Esophagus squamous epithelium (tissue), 5 donors: ENCODE measurements around the gene SMPD2. TPM values are rescaled to one million over a fixed set of nuclear protein-coding genes. Genes with fewer than 3 reads are reported as not detected.
A peak's percentile ranks its signal among the peaks of the same experiment; 100 is the strongest.
"Not testable (repeated sequence)": the region's sequence is repeated elsewhere in the genome, so short reads cannot be mapped to it uniquely, and the experiment has no call there.

Experiments
- DNase-seq: peaks from one replicate; lab custom pipeline; 2025; lab: John Stamatoyannopoulos, UW
- H3K27ac ChIP-seq, 4 donors: fragments of 200-600 bp; sonication (generic); one replicate each; pipeline ENCODE4 v1.5.1; 2016 to 2019; ENCODE audit warnings: mild to moderate bottlenecking in 1 of 4
- H3K27me3 ChIP-seq, 4 donors: fragments of 200-600 bp; sonication (generic); 1 replicate in 3 of 4; 2 replicates in 1 of 4; pipeline versions ENCODE4 v1.5.1 to v1.6.0; 2017 to 2021; ENCODE audit warnings: antibody characterized with exemption in 1 of 4
- H3K36me3 ChIP-seq, 3 donors: fragments of 200-600 bp; sonication (generic); one replicate each; pipeline ENCODE4 v1.5.1; 2016 to 2019
- H3K4me1 ChIP-seq, 3 donors: fragments of 200-600 bp; sonication (generic); one replicate each; pipeline ENCODE4 v1.5.1; 2017 to 2019
- H3K4me3 ChIP-seq, 4 donors: fragments of 200-600 bp; sonication (generic); 1 replicate in 3 of 4; 2 replicates in 1 of 4; pipeline ENCODE4 v1.5.1; 2016 to 2019; ENCODE audit warnings: mild to moderate bottlenecking in 2 of 4, moderate library complexity in 1 of 4
- H3K9me3 ChIP-seq, 3 donors: fragments of 200-600 bp; sonication (generic); one replicate each; pipeline ENCODE4 v1.5.1; 2016 to 2019
- CTCF ChIP-seq, 6 experiments: fragments of 450-650 bp in 4 of 6; fragments of 200-600 bp in 2 of 6; sonication (generic) in 2 of 6; IDR thresholded peaks; one replicate each; pipeline ENCODE4 v1.5.1; 2016 to 2019; ENCODE audit warnings: antibody characterized with exemption in 6 of 6, mild to moderate bottlenecking in 4 of 6, moderate library complexity in 4 of 6
- POLR2A ChIP-seq, 4 donors: fragments of 450-650 bp; IDR thresholded peaks; one replicate each; pipeline ENCODE4 v1.6.1; 2017; ENCODE audit warnings: antibody characterized with exemption in 4 of 4, mild to moderate bottlenecking in 4 of 4, moderate library complexity in 3 of 4
- WGBS, 2 donors: methylation state at CpG; one replicate each; pipeline ENCODE4 v1.1.5; 2018; 5-methylcytosine and 5-hydroxymethylcytosine counted together
- intact Hi-C: fragments of 100-400 bp; cut with DNase I; formaldehyde crosslinking; loops from one replicate; pipeline ENCODE4 v1.15.0; 2022
- total RNA-seq, 4 donors: library from RNA; depleted of rRNA; stranded (reverse); fragments of >200 nt; gene quantifications; one replicate each; pipeline ENCODE4 v1.1.0, GENCODE V29; 2016
- donor health status: DM: yes; HTN: yes; CAD: no.

SMPD2 gene
- total RNA-seq, 4 donors from 2014 or later: 10.6 to 28.1 (median 24.0) TPM

- Histone ChIP-seq H3K27me3 (no peaks in the 10 kb centered on the region), H3K9me3 (no peaks in the 10 kb centered on the region), H3K4me1 (peaks cover 17 to 45% (median 19%) of the 10 kb centered on the region in 3 donors), H3K36me3 (peaks cover 0 to 41% (median 12%) of the 10 kb centered on the region in 3 donors), H3K4me3 (no peak overlapping the region), H3K27ac (no peak overlapping the region)
- TF ChIP-seq CTCF (IDR thresholded peaks at IDR 0.05) (no peak), POLR2A (IDR thresholded peaks at IDR 0.05) (no peak)
- 75 to 77% methylated on average over 3 of the region's 3 CpGs for WGBS, 2 donors
- DNase-seq: no peak
- intact Hi-C loops: no loop called here
These were observed 19.8 kb downstream of the SMPD2 start for GRCh38 chr6:109460161-109460829.

GRCh38 chr6:109461205-109461604, 20.7 kb downstream of the SMPD2 start:
- peak overlapping the region in 2 of 4 donors; percentile 51 to 55 for H3K27ac ChIP-seq
- 100% methylated on average over 1 of the region's 1 CpG for WGBS, 2 donors
- H3K4me3 ChIP-seq, H3K9me3 ChIP-seq, DNase-seq, H3K27me3 ChIP-seq, intact Hi-C loops: not testable (repeated sequence)
- peaks cover 0 to 50% (median 21%) of the 10 kb centered on the region in 3 donors for H3K36me3 ChIP-seq
- H3K4me1 ChIP-seq: peaks cover 9 to 36% (median 16%) of the 10 kb centered on the region in 3 donors

- DNase-seq: no peak
- peaks cover 1 to 29% (median 9%) of the 10 kb centered on the region in 3 donors for H3K4me1 ChIP-seq
- H3K27me3 ChIP-seq: no peaks in the 10 kb centered on the region
- H3K9me3 ChIP-seq: no peaks in the 10 kb centered on the region
- H3K4me3 ChIP-seq: no peak overlapping the region
- H3K27ac ChIP-seq: peak overlapping the region in 3 of 4 donors; percentile 7 to 55 (median 51)
- WGBS, 2 donors: 60 to 79% methylated on average over 1 of the region's 1 CpG
- TF ChIP-seq CTCF (IDR thresholded peaks at IDR 0.05) (no peak), POLR2A (IDR thresholded peaks at IDR 0.05) (no peak)
- H3K36me3 ChIP-seq: peaks cover 0 to 58% (median 23%) of the 10 kb centered on the region in 3 donors
- intact Hi-C loops: no loop called here
These were observed 21.4 kb downstream of the SMPD2 start for GRCh38 chr6:109461733-109462526.

- no peak for TF ChIP-seq CTCF (IDR thresholded peaks at IDR 0.05)
- no peak for TF ChIP-seq POLR2A (IDR thresholded peaks at IDR 0.05)
- no peak for DNase-seq
- no peak overlapping the region for H3K4me3 ChIP-seq
- H3K36me3 ChIP-seq: peaks cover 0 to 96% (median 23%) of the 10 kb centered on the region in 3 donors
- 74 to 84% methylated on average over 6 to 7 of the region's 7 CpGs for WGBS, 2 donors
- H3K4me1 ChIP-seq: peaks cover 0 to 11% (median 0%) of the 10 kb centered on the region in 3 donors
- no peak overlapping the region for H3K27ac ChIP-seq
- intact Hi-C loops: no loop called here
- no peaks in the 10 kb centered on the region for H3K27me3 ChIP-seq
- H3K9me3 ChIP-seq: no peaks in the 10 kb centered on the region
These were observed 25.2 kb downstream of the SMPD2 start for GRCh38 chr6:109465772-109466171.

- intact Hi-C loops: no loop called here
These were observed 25.8 kb downstream of the SMPD2 start for GRCh38 chr6:109466212-109466923.

More at GRCh38 chr6:109466212-109466923, 25.8 kb downstream of the SMPD2 start:
- no peak for DNase-seq
- H3K27me3 ChIP-seq: no peaks in the 10 kb centered on the region
- H3K27ac ChIP-seq: no peak overlapping the region
- WGBS, 2 donors: 79 to 85% methylated on average over 7 of the region's 7 CpGs
- H3K4me3 ChIP-seq: no peak overlapping the region
- no peaks in the 10 kb centered on the region for H3K9me3 ChIP-seq
- H3K4me1 ChIP-seq: peaks cover 0 to 10% (median 0%) of the 10 kb centered on the region in 3 donors
- no peak for TF ChIP-seq CTCF (IDR thresholded peaks at IDR 0.05)
- no peak for TF ChIP-seq POLR2A (IDR thresholded peaks at IDR 0.05)
- H3K36me3 ChIP-seq: peaks cover 0 to 98% (median 25%) of the 10 kb centered on the region in 3 donors
